ENCODE data around the gene ECM1.

Gene ECM1

DNA sequence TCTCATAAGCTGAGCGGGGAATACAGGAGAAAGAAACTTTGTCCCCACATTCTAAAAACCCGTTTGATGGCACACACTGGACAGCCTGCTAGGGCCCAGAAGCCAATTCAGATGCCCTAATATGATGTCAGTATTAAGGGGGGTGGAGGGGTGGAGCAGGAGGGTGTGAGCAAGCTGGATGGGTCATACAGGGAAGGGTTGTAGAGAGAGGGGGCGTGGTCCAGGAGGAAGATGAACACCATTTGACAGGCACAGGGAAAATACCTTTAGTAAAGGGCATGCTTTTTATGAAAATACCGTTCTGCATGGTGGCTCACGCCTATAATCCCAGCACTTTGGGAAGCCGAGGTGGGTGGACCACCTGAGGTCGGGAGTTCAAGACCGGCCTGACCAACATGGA lies 14.7 kb upstream of the ECM1 start:
- H3K27me3 ChIP-seq (ENCODE audit: insufficient read depth, low read depth), result no peaks in the 10 kb centered on the region
- H3K4me1 ChIP-seq (ENCODE audit: low read depth, poor library complexity, severe bottlenecking), result peaks cover 5% of the 10 kb centered on the region
- H3K4me2 ChIP-seq, result no peak overlapping the region
- peaks cover 3% of the 10 kb centered on the region; the same call in 1 of the 2 replicates for H3K79me2 ChIP-seq (ENCODE audit: insufficient read depth, low read depth)
- H3K27ac ChIP-seq, result no peak overlapping the region
- H4K20me1 ChIP-seq (ENCODE audit: insufficient read depth), result no peaks in the 10 kb centered on the region
- no peak overlapping the region for H3K9ac ChIP-seq
- TF ChIP-seq, protein P1, sequence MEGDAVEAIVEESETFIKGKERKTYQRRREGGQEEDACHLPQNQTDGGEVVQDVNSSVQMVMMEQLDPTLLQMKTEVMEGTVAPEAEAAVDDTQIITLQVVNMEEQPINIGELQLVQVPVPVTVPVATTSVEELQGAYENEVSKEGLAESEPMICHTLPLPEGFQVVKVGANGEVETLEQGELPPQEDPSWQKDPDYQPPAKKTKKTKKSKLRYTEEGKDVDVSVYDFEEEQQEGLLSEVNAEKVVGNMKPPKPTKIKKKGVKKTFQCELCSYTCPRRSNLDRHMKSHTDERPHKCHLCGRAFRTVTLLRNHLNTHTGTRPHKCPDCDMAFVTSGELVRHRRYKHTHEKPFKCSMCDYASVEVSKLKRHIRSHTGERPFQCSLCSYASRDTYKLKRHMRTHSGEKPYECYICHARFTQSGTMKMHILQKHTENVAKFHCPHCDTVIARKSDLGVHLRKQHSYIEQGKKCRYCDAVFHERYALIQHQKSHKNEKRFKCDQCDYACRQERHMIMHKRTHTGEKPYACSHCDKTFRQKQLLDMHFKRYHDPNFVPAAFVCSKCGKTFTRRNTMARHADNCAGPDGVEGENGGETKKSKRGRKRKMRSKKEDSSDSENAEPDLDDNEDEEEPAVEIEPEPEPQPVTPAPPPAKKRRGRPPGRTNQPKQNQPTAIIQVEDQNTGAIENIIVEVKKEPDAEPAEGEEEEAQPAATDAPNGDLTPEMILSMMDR (conservative IDR thresholded peaks at IDR 0.05; ENCODE audit: low read depth, low read length), result no peak
- H2AFZ ChIP-seq (ENCODE audit: low read depth), result no peak overlapping the region
- no peak overlapping the region for H3K4me3 ChIP-seq (IDR thresholded peaks at IDR 0.05; ENCODE audit: insufficient read depth, low read depth, low read length)
- peaks cover 8% of the 10 kb centered on the region; the same call in 1 of the 2 replicates for H3K36me3 ChIP-seq (ENCODE audit: insufficient read depth)

DNA sequence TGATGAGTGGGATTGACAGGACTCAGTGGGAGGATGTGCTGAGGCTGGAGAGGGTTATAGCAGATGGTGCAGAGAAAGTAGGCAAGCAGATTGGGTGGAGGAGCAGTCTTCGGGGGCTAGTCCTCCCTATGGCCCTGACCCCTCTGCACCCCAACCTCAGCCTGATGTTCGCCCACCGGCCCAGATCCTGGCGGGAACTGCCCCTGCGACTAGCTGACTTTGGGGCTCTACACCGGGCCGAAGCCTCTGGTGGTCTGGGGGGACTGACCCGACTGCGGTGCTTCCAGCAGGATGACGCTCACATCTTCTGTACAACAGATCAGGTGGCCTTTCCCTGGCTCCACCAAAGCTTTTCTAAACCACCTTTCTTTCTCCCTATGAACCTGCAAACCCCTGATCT lies 9.6 kb upstream of the ECM1 start:
- H3K4me2 ChIP-seq, result no peak overlapping the region
- no peaks in the 10 kb centered on the region for H3K79me2 ChIP-seq (ENCODE audit: insufficient read depth, low read depth)
- no peak overlapping the region for H3K9ac ChIP-seq
- TF ChIP-seq, protein P1 (conservative IDR thresholded peaks at IDR 0.05; ENCODE audit: low read depth, low read length), result no peak
- no peaks in the 10 kb centered on the region for H4K20me1 ChIP-seq (ENCODE audit: insufficient read depth)
- no peaks in the 10 kb centered on the region for H3K27me3 ChIP-seq (ENCODE audit: insufficient read depth, low read depth)
- no peak overlapping the region for H2AFZ ChIP-seq (ENCODE audit: low read depth)
- no peaks in the 10 kb centered on the region; the same call in 1 of the 2 replicates for H3K36me3 ChIP-seq (ENCODE audit: insufficient read depth)
- H3K4me1 ChIP-seq (ENCODE audit: low read depth, poor library complexity, severe bottlenecking), result no peaks in the 10 kb centered on the region
- no peak overlapping the region for H3K27ac ChIP-seq
- H3K4me3 ChIP-seq (IDR thresholded peaks at IDR 0.05; ENCODE audit: insufficient read depth, low read depth, low read length), result no peak overlapping the region

DNA sequence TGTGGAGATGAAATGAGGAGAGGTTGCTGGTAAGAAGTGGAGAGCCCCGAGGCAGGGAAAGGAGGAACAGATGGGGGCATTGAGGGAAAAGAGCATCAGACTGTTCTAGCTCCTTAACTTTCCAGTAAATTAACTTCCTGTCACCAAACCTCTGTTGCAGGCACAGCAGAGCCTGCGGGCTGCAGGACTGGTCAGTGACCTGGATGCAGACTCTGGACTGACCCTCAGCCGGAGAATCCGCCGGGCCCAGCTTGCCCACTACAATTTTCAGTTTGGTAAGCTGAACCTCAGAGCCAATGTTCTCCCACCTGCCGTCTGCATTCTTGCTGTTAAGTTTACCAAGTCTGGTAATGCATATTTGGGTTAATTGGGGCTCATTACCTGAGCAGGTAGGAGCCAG lies 2.5 kb upstream of the ECM1 start:
- no peak overlapping the region for H3K9ac ChIP-seq
- no peak overlapping the region for H3K4me2 ChIP-seq
- no peak overlapping the region for H3K4me3 ChIP-seq (IDR thresholded peaks at IDR 0.05; ENCODE audit: insufficient read depth, low read depth, low read length)
- H4K20me1 ChIP-seq (ENCODE audit: insufficient read depth), result no peaks in the 10 kb centered on the region
- no peak overlapping the region for H3K27ac ChIP-seq
- H3K4me1 ChIP-seq (ENCODE audit: low read depth, poor library complexity, severe bottlenecking), result no peaks in the 10 kb centered on the region
- no peak overlapping the region for H2AFZ ChIP-seq (ENCODE audit: low read depth)
- TF ChIP-seq, protein P1 (conservative IDR thresholded peaks at IDR 0.05; ENCODE audit: low read depth, low read length), result no peak
- no peaks in the 10 kb centered on the region for H3K27me3 ChIP-seq (ENCODE audit: insufficient read depth, low read depth)
- H3K79me2 ChIP-seq (ENCODE audit: insufficient read depth, low read depth), result no peaks in the 10 kb centered on the region
- H3K36me3 ChIP-seq (ENCODE audit: insufficient read depth), result peaks cover 9% of the 10 kb centered on the region; the same call in 1 of the 2 replicates

DNA sequence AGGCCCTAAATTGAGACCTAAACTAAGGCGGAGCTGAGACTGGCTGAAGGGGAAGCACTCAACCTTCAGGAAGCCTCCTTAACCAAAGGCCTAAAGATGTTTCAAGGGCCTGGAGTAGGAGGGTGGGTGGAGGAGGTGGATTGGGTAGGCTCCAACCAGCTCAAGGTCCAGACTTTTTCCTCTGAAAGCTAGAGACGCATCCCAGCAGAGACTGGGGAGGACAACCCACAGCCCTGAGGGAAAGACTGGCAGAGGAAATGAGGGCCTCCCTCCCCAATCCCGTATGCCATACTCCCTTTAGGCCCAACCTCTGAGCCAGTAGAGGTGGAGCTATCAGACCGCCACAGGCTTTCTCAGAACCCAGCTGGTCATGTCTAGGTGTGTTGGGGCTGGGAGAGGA lies 1.1 kb downstream of the ECM1 start:
- no peaks in the 10 kb centered on the region for H3K27me3 ChIP-seq (ENCODE audit: insufficient read depth, low read depth)
- H3K4me1 ChIP-seq (ENCODE audit: low read depth, poor library complexity, severe bottlenecking), result no peaks in the 10 kb centered on the region
- no peak overlapping the region for H3K27ac ChIP-seq
- H3K4me2 ChIP-seq, result no peak overlapping the region
- H3K36me3 ChIP-seq (ENCODE audit: insufficient read depth), result peaks cover 9% of the 10 kb centered on the region; the same call in 1 of the 2 replicates
- no peak overlapping the region for H3K9ac ChIP-seq
- H3K4me3 ChIP-seq (IDR thresholded peaks at IDR 0.05; ENCODE audit: insufficient read depth, low read depth, low read length), result no peak overlapping the region
- H4K20me1 ChIP-seq (ENCODE audit: insufficient read depth), result no peaks in the 10 kb centered on the region
- TF ChIP-seq, protein P1 (conservative IDR thresholded peaks at IDR 0.05; ENCODE audit: low read depth, low read length), result no peak
- H2AFZ ChIP-seq (ENCODE audit: low read depth), result no peak overlapping the region
- no peaks in the 10 kb centered on the region for H3K79me2 ChIP-seq (ENCODE audit: insufficient read depth, low read depth)
